ENCODE data around the gene GRAP2. TPM values are rescaled to one million over a fixed set of nuclear protein-coding genes. Genes with fewer than 3 reads are reported as not detected.

GRAP2 gene
- total and polyA plus RNA-seq, 2 of the 4 experiments (the other 2 are of a cell fraction) = not detected

GRCh38 chr22:40002935-40003715 lies 102.2 kb downstream of the GRAP2 start:
- H4K20me1 ChIP-seq (ENCODE audit: insufficient read depth, low read length) = no peaks in the 10 kb centered on the region
- dilution Hi-C loops (cut with HindIII; ENCODE audit: low sequenced_read_pairs, unreplicated experiment) = no loop called here
- no peaks in the 10 kb centered on the region for H3K9me3 ChIP-seq (ENCODE audit: control insufficient read depth, insufficient read depth, low read length)
- no peaks in the 10 kb centered on the region for H3K36me3 ChIP-seq (ENCODE audit: control insufficient read depth, insufficient read depth, low read length)
- no peaks in the 10 kb centered on the region for H3K79me1 ChIP-seq (ENCODE audit: low read depth in 1 of 2, low read length in 2 of 2)
- no peak overlapping the region for H2BK120ac ChIP-seq (ENCODE audit: low read depth, low read length)
- no peak overlapping the region for H3K4me3 ChIP-seq (ENCODE audit: insufficient read depth, low read depth, low read length)
- no TSS peak for BruUV-seq (replicated peaks)
- no peak overlapping the region for H3K56ac ChIP-seq (ENCODE audit: extremely low read depth, insufficient read depth, low read length)
- in situ Hi-C loops (cut with MboI; ENCODE audit: low sequenced_read_pairs) = no loop called here
- H4K5ac ChIP-seq (ENCODE audit: low read depth, low read length) = no peak overlapping the region
- WGBS, 2 experiments (ENCODE audit: extremely low coverage in 2 of 2, insufficient read length in 1 of 2) = 60% methylated on average over 2 of the region's 6 CpGs; no CpG with 5 or more reads in 1 of the 2 experiments
- H2BK20ac ChIP-seq (ENCODE audit: low read depth, low read length) = no peak overlapping the region
- TF ChIP-seq USF2 (IDR thresholded peaks at IDR 0.05; ENCODE audit: low read depth, low read length) (no peak), BHLHE40 (IDR thresholded peaks at IDR 0.05; ENCODE audit: low read depth, low read length) (no peak), MXI1 (IDR thresholded peaks at IDR 0.05; ENCODE audit: borderline replicate concordance, low read depth, low read length) (no peak), SMC3 (IDR thresholded peaks at IDR 0.05; ENCODE audit: low read depth, low read length) (no peak), CEBPB (IDR thresholded peaks at IDR 0.05; ENCODE audit: low read depth, low read length) (no peak), RCOR1 (IDR thresholded peaks at IDR 0.05; ENCODE audit: insufficient replicate concordance, low read length) (no peak), CTCF (conservative IDR thresholded peaks at IDR 0.05; ENCODE audit: low read depth, low read length) (no peak), FOS (IDR thresholded peaks at IDR 0.05; ENCODE audit: low read depth, low read length) (no peak), MAZ (IDR thresholded peaks at IDR 0.05; ENCODE audit: borderline replicate concordance, low read depth, low read length) (no peak), ELK1 (IDR thresholded peaks at IDR 0.05; ENCODE audit: borderline replicate concordance, low read depth, low read length) (no peak), CHD1 (IDR thresholded peaks at IDR 0.05; ENCODE audit: low read depth, low read length) (no peak), POLR2A (IDR thresholded peaks at IDR 0.05; ENCODE audit: low read depth, low read length) (no peak), NFE2L2 (IDR thresholded peaks at IDR 0.05; ENCODE audit: low read depth, low read length) (no peak), RAD21 (IDR thresholded peaks at IDR 0.05; ENCODE audit: low read length) (no peak), MAFK (IDR thresholded peaks at IDR 0.05; ENCODE audit: low read depth, low read length) (no peak)
- no peak overlapping the region for H2AK5ac ChIP-seq (ENCODE audit: low read depth, low read length)
- no peaks in the 10 kb centered on the region for H3K9me1 ChIP-seq (ENCODE audit: insufficient read depth, low read length)
- H3K27me3 ChIP-seq (ENCODE audit: control insufficient read depth, insufficient read depth, low read length) = peaks cover 46% of the 10 kb centered on the region
- no peak overlapping the region for H3K18ac ChIP-seq (ENCODE audit: low read depth, low read length)
- no peak overlapping the region for H3K27ac ChIP-seq (ENCODE audit: insufficient read depth, low read length)
- H3K14ac ChIP-seq (replicated peaks; ENCODE audit: low read depth, low read length) = no peak overlapping the region
- no peak overlapping the region for H3K4ac ChIP-seq (ENCODE audit: low read depth, low read length)
- H3K23ac ChIP-seq (ENCODE audit: low read depth, low read length) = no peak overlapping the region
- intact Hi-C loops (cut with micrococcal nuclease) = no loop called here
- H3K4me1 ChIP-seq (ENCODE audit: control insufficient read depth, insufficient read depth, low read length) = peaks cover 4% of the 10 kb centered on the region
- no peak overlapping the region for H4K8ac ChIP-seq (ENCODE audit: low read depth in 2 of 2, low read length in 2 of 2)
- H3K4me2 ChIP-seq (ENCODE audit: low read depth, low read length) = no peak overlapping the region
- H2AK9ac ChIP-seq (replicated peaks; ENCODE audit: low read depth, low read length, poor library complexity) = no peak overlapping the region
- POLR2A ChIA-PET (ENCODE audit: unreplicated experiment) = interaction anchor here (0.5 kb wide), 1 partner anchor 479 kb away, joined by 5 read pairs; no protein-coding TSS in a partner anchor
- DNase-seq (no peak), ATAC-seq (ENCODE audit: low read depth) (no peak)
- H2BK5ac ChIP-seq (ENCODE audit: low read depth, low read length, poor library complexity, severe bottlenecking) = no peak overlapping the region
- H3K9ac ChIP-seq (ENCODE audit: low read depth, low read length) = no peak overlapping the region
- no peak overlapping the region for H2AFZ ChIP-seq (replicated peaks; ENCODE audit: low read length, poor library complexity)
- no peak overlapping the region for H2BK15ac ChIP-seq (ENCODE audit: low read depth, low read length)
- CTCF ChIA-PET = no interaction called here
- H4K91ac ChIP-seq (ENCODE audit: insufficient read depth, low read depth, low read length) = no peak overlapping the region
